IMR-90 (cell line): Measurements from ENCODE around the gene CHMP3. TPM values are rescaled to one million over a fixed set of nuclear protein-coding genes. Genes with fewer than 3 reads are reported as not detected.

Experiments used
- ATAC-seq: fragments of 200-7000 bp; cut with Tn5 transposase; 2 replicates; pipeline ENCODE4 v1.9.1; 2020; ENCODE audit warnings: low read depth, mild to moderate bottlenecking, moderate library complexity
- BruUV-seq: library from RNA; stranded (reverse); fragments of 400-500 nt; replicated peaks from 2 replicates; lab custom pipeline; 2021; lab: Mats Ljungman, UMichigan
- CTCF ChIA-PET: fragments of 300-600 bp; formaldehyde crosslinking; extraction: SDS; loops from one replicate; lab custom pipeline; 2021; ENCODE audit warnings: antibody characterized with exemption; lab: Yijun Ruan, JAX
- POLR2A ChIA-PET: fragments of 300-600 bp; sonication (Branson Sonifier 250); formaldehyde crosslinking; loops from one replicate; lab custom pipeline; 2022; ENCODE audit warnings: antibody characterized with exemption; ENCODE audit not compliant: unreplicated experiment; lab: Charles Lee
- DNase-seq: peaks from one replicate; pipeline ENCODE4 v3.0.0; 2013
- H2AFZ ChIP-seq: replicated peaks from 2 replicates; pipeline ENCODE3; 2013; ENCODE audit warnings: low read length, mild to moderate bottlenecking; ENCODE audit not compliant: poor library complexity
- H2AK5ac ChIP-seq: 2 replicates; pipeline ENCODE4 v1.6.1; 2013; ENCODE audit warnings: low read depth, low read length, inconsistent platforms
- H2AK9ac ChIP-seq: replicated peaks from 2 replicates; pipeline ENCODE3; 2013; ENCODE audit warnings: mild to moderate bottlenecking, low read depth, low read length, moderate library complexity; ENCODE audit not compliant: poor library complexity
- H2BK120ac ChIP-seq: 2 replicates; pipeline ENCODE4 v1.6.1; 2013; ENCODE audit warnings: low read depth, low read length, inconsistent platforms
- H2BK15ac ChIP-seq: 3 replicates; pipeline ENCODE4 v1.6.1; 2013; ENCODE audit warnings: low read depth, low read length, inconsistent platforms
- H2BK20ac ChIP-seq: 2 replicates; pipeline ENCODE4 v1.6.1; 2013; ENCODE audit warnings: low read depth, mild to moderate bottlenecking, inconsistent platforms, low read length, moderate library complexity
- H2BK5ac ChIP-seq: 2 replicates; pipeline ENCODE4 v1.6.1; 2013; ENCODE audit warnings: mild to moderate bottlenecking, low read depth, low read length, inconsistent platforms; ENCODE audit not compliant: poor library complexity, severe bottlenecking
- H3K14ac ChIP-seq: replicated peaks from 2 replicates; pipeline ENCODE4 v1.6.1; 2013; ENCODE audit warnings: low read depth, low read length, inconsistent platforms
- H3K18ac ChIP-seq: 2 replicates; pipeline ENCODE4 v1.6.1; 2013; ENCODE audit warnings: low read depth, low read length, control low read depth
- H3K23ac ChIP-seq: 2 replicates; pipeline ENCODE4 v1.6.1; 2013; ENCODE audit warnings: low read depth, low read length, inconsistent platforms
- H3K27ac ChIP-seq: 2 replicates; pipeline ENCODE4 v1.5.1; 2013; ENCODE audit warnings: mild to moderate bottlenecking, control low read depth, low read length; ENCODE audit not compliant: insufficient read depth
- H3K27me3 ChIP-seq: 2 replicates; pipeline ENCODE4 v1.6.1; 2013; ENCODE audit warnings: low read length; ENCODE audit not compliant: control insufficient read depth, insufficient read depth
- H3K36me3 ChIP-seq: 2 replicates; pipeline ENCODE4 v1.6.1; 2013; ENCODE audit warnings: low read length, mixed read lengths; ENCODE audit not compliant: control insufficient read depth, insufficient read depth
- H3K4ac ChIP-seq: 2 replicates; pipeline ENCODE4 v1.6.1; 2013; ENCODE audit warnings: low read depth, low read length, inconsistent platforms
- H3K4me1 ChIP-seq: 2 replicates; pipeline ENCODE4 v1.6.1; 2013; ENCODE audit warnings: low read length, mixed read lengths; ENCODE audit not compliant: control insufficient read depth, insufficient read depth
- H3K4me2 ChIP-seq: 2 replicates; pipeline ENCODE4 v1.6.1; 2013; ENCODE audit warnings: low read depth, mild to moderate bottlenecking, control low read depth, low read length, moderate library complexity
- H3K4me3 ChIP-seq: 2 replicates; pipeline ENCODE4 v1.5.1; 2013; ENCODE audit warnings: low read depth, mild to moderate bottlenecking, control low read depth, low read length, moderate library complexity; ENCODE audit not compliant: insufficient read depth
- H3K56ac ChIP-seq: 2 replicates; pipeline ENCODE4 v1.6.1; 2013; ENCODE audit warnings: low read length, inconsistent platforms; ENCODE audit not compliant: insufficient read depth; ENCODE audit errors: extremely low read depth
- H3K79me1 ChIP-seq, 2 experiments: 2 replicates each; pipeline ENCODE4 v1.6.1; 2013; ENCODE audit warnings: low read length in 2 of 2, inconsistent platforms in 1 of 2, low read depth in 1 of 2
- H3K9ac ChIP-seq: 2 replicates; pipeline ENCODE4 v1.6.1; 2013; ENCODE audit warnings: low read depth, low read length, control low read depth
- H3K9me1 ChIP-seq: 2 replicates; pipeline ENCODE4 v1.6.1; 2013; ENCODE audit warnings: low read length, inconsistent platforms; ENCODE audit not compliant: insufficient read depth
- H3K9me3 ChIP-seq: 2 replicates; pipeline ENCODE4 v1.6.1; 2013; ENCODE audit warnings: low read length; ENCODE audit not compliant: control insufficient read depth, insufficient read depth
- H4K20me1 ChIP-seq: 2 replicates; pipeline ENCODE4 v1.6.1; 2013; ENCODE audit warnings: low read length, inconsistent platforms; ENCODE audit not compliant: insufficient read depth
- H4K5ac ChIP-seq: 2 replicates; pipeline ENCODE4 v1.6.1; 2013; ENCODE audit warnings: mild to moderate bottlenecking, low read depth, low read length, control low read depth
- H4K8ac ChIP-seq, 2 experiments: 2 replicates each; pipeline ENCODE4 v1.6.1; 2013; ENCODE audit warnings: low read depth in 2 of 2, low read length in 2 of 2, control low read depth in 1 of 2, inconsistent platforms in 1 of 2
- H4K91ac ChIP-seq: 2 replicates; pipeline ENCODE4 v1.6.1; 2013; ENCODE audit warnings: low read depth, low read length, inconsistent platforms; ENCODE audit not compliant: insufficient read depth
- BHLHE40 ChIP-seq: fragments of 150-350 bp; IDR thresholded peaks from 2 replicates; pipeline ENCODE4 v1.6.1; 2016; ENCODE audit warnings: mild to moderate bottlenecking, low read depth, low read length
- CEBPB ChIP-seq: IDR thresholded peaks from 2 replicates; pipeline ENCODE4 v1.6.1; 2012; ENCODE audit warnings: low read depth, low read length, improper control_type of control experiment
- CHD1 ChIP-seq: IDR thresholded peaks from 2 replicates; pipeline ENCODE4 v1.6.1; 2012; ENCODE audit warnings: low read depth, low read length, improper control_type of control experiment
- FOS ChIP-seq: fragments of 150-350 bp; IDR thresholded peaks from 2 replicates; pipeline ENCODE4 v1.6.1; 2016; ENCODE audit warnings: low read depth, low read length
- MAZ ChIP-seq: IDR thresholded peaks from 2 replicates; pipeline ENCODE4 v1.6.1; 2012; ENCODE audit warnings: low read depth, mild to moderate bottlenecking, low read length, improper control_type of control experiment, moderate library complexity, borderline replicate concordance
- RAD21 ChIP-seq: IDR thresholded peaks from 2 replicates; pipeline ENCODE4 v1.6.1; 2012; ENCODE audit warnings: low read length, improper control_type of control experiment
- RCOR1 ChIP-seq: IDR thresholded peaks from 2 replicates; pipeline ENCODE4 v1.6.1; 2012; ENCODE audit warnings: mild to moderate bottlenecking, low read length, improper control_type of control experiment; ENCODE audit not compliant: insufficient replicate concordance
- SMC3 ChIP-seq: fragments of 150-350 bp; IDR thresholded peaks from 2 replicates; pipeline ENCODE4 v1.6.1; 2016; ENCODE audit warnings: low read depth, mild to moderate bottlenecking, antibody characterized with exemption, low read length, moderate library complexity
- WGBS, 2 experiments: methylation state at CpG; one replicate each; pipeline versions ENCODE4 v1.1.5 to v1.1.7; 2013; ENCODE audit warnings: missing lambda C conversion rate in 2 of 2; ENCODE audit not compliant: insufficient read length in 1 of 2; ENCODE audit errors: extremely low coverage in 2 of 2; 5-methylcytosine and 5-hydroxymethylcytosine counted together
- dilution Hi-C: fragments of 300-500 bp; cut with HindIII; formaldehyde crosslinking; loops from one replicate; pipeline ENCODE4 v1.14.3; 2018; ENCODE audit warnings: low sequenced_read_pairs; ENCODE audit not compliant: unreplicated experiment
- in situ Hi-C: fragments of 300-500 bp; cut with MboI; formaldehyde crosslinking; loops from 3 replicates; pipeline ENCODE4 v1.14.3; 2019; ENCODE audit warnings: low sequenced_read_pairs, inconsistent platforms, mixed read lengths
- intact Hi-C: fragments of 100-400 bp; cut with micrococcal nuclease; formaldehyde crosslinking; loops from 2 replicates; pipeline ENCODE4 v1.10.0; 2022
- polyA plus RNA-seq, 3 experiments: library from polyadenylated mRNA; depleted of rRNA; stranded (reverse); fragments of >200 nt; gene quantifications; 2 replicates each; pipeline ENCODE4 v1.2.3, GENCODE V29; 2012; ENCODE audit warnings: low replicate concordance in 1 of 3
- total RNA-seq: library from RNA; depleted of rRNA; stranded (reverse); fragments of >200 nt; gene quantifications from 2 replicates; pipeline ENCODE4 v1.2.3, GENCODE V29; 2012
- TF ChIP-seq, protein P1 (sequence below): fragments of 150-350 bp; IDR thresholded peaks from 2 replicates; pipeline ENCODE4 v1.6.1; 2017; ENCODE audit warnings: mild to moderate bottlenecking, antibody characterized with exemption, low read length, low read depth
- TF ChIP-seq, protein P2 (sequence below): conservative IDR thresholded peaks from 2 replicates; pipeline ENCODE4 v1.5.1; 2012; ENCODE audit warnings: mild to moderate bottlenecking, low read depth, low read length, improper control_type of control experiment
- TF ChIP-seq, protein P3 (sequence below): fragments of 150-350 bp; IDR thresholded peaks from 2 replicates; pipeline ENCODE4 v1.6.1; 2016; ENCODE audit warnings: low read depth, mild to moderate bottlenecking, low read length, moderate library complexity, borderline replicate concordance

The CHMP3 gene
- total and polyA plus RNA-seq, 2 of the 4 experiments (the other 2 are of a cell fraction): 38.4 to 84.6 TPM

DNA sequence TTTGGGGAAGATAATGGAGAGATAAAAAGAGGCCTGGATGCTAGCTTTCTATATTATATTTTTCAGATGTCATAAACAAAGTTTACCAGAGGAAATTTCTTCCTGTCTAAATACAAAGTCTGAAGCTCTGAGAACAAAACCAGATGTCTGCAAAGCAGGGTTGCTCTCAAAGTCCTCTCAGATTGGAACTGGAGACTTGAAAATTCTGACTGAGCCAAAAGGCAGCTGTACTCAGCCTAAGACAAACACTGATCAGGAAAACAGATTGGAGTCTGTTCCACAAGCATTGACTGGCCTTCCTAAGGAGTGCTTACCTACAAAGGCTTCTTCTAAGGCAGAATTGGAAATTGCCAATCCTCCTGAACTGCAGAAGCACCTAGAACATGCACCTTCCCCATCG lies 96.9 kb downstream of the CHMP3 start:
- DNase-seq (no peak), ATAC-seq (no peak)
- H2AK9ac ChIP-seq: no peak overlapping the region
- no peak overlapping the region for H2BK20ac ChIP-seq
- no peak overlapping the region for H3K9ac ChIP-seq
- H3K9me3 ChIP-seq: no peaks in the 10 kb centered on the region
- no peak overlapping the region for H4K91ac ChIP-seq
- H2BK5ac ChIP-seq: no peak overlapping the region
- no peak overlapping the region for H3K27ac ChIP-seq
- H3K27me3 ChIP-seq: no peaks in the 10 kb centered on the region
- H3K18ac ChIP-seq: no peak overlapping the region
- no peak overlapping the region for H2BK120ac ChIP-seq
- H2BK15ac ChIP-seq: no peak overlapping the region
- intact Hi-C loops (loop anchor here (10.0 kb wide), 1 partner anchor 322 kb away; no protein-coding TSS in a partner anchor), dilution Hi-C loops (no loop called here), in situ Hi-C loops (no loop called here)
- no peak overlapping the region for H2AFZ ChIP-seq
- H4K20me1 ChIP-seq: peaks cover 2% of the 10 kb centered on the region; the same call in 1 of the 2 replicates
- ChIA-PET CTCF (no interaction called here), POLR2A (no interaction called here)
- H3K9me1 ChIP-seq: no peaks in the 10 kb centered on the region; the same call in 1 of the 2 replicates
- no CpG with 5 or more reads among the region's 1 CpG for WGBS, 2 experiments
- H3K79me1 ChIP-seq: peaks cover 16 to 25% of the 10 kb centered on the region in 2 experiments
- H3K14ac ChIP-seq: no peak overlapping the region
- H4K8ac ChIP-seq: no peak overlapping the region
- H3K4me3 ChIP-seq: no peak overlapping the region
- H3K4ac ChIP-seq: no peak overlapping the region
- no peak overlapping the region for H2AK5ac ChIP-seq
- no peak overlapping the region for H3K4me2 ChIP-seq
- H3K36me3 ChIP-seq: peaks cover 52% of the 10 kb centered on the region
- no peak overlapping the region for H3K23ac ChIP-seq
- H3K4me1 ChIP-seq: no peaks in the 10 kb centered on the region
- BruUV-seq: no TSS peak
- no peak overlapping the region for H3K56ac ChIP-seq
- H4K5ac ChIP-seq: no peak overlapping the region
- TF ChIP-seq MAZ: no peak
- no peak for TF ChIP-seq RCOR1
- TF ChIP-seq, protein P1, sequence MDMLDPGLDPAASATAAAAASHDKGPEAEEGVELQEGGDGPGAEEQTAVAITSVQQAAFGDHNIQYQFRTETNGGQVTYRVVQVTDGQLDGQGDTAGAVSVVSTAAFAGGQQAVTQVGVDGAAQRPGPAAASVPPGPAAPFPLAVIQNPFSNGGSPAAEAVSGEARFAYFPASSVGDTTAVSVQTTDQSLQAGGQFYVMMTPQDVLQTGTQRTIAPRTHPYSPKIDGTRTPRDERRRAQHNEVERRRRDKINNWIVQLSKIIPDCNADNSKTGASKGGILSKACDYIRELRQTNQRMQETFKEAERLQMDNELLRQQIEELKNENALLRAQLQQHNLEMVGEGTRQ: no peak
- TF ChIP-seq RAD21: no peak
- TF ChIP-seq, protein P2, sequence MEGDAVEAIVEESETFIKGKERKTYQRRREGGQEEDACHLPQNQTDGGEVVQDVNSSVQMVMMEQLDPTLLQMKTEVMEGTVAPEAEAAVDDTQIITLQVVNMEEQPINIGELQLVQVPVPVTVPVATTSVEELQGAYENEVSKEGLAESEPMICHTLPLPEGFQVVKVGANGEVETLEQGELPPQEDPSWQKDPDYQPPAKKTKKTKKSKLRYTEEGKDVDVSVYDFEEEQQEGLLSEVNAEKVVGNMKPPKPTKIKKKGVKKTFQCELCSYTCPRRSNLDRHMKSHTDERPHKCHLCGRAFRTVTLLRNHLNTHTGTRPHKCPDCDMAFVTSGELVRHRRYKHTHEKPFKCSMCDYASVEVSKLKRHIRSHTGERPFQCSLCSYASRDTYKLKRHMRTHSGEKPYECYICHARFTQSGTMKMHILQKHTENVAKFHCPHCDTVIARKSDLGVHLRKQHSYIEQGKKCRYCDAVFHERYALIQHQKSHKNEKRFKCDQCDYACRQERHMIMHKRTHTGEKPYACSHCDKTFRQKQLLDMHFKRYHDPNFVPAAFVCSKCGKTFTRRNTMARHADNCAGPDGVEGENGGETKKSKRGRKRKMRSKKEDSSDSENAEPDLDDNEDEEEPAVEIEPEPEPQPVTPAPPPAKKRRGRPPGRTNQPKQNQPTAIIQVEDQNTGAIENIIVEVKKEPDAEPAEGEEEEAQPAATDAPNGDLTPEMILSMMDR: no peak
- no peak for TF ChIP-seq FOS
- TF ChIP-seq CEBPB: no peak
- TF ChIP-seq, protein P3, sequence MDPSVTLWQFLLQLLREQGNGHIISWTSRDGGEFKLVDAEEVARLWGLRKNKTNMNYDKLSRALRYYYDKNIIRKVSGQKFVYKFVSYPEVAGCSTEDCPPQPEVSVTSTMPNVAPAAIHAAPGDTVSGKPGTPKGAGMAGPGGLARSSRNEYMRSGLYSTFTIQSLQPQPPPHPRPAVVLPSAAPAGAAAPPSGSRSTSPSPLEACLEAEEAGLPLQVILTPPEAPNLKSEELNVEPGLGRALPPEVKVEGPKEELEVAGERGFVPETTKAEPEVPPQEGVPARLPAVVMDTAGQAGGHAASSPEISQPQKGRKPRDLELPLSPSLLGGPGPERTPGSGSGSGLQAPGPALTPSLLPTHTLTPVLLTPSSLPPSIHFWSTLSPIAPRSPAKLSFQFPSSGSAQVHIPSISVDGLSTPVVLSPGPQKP: no peak
- no peak for TF ChIP-seq SMC3
- TF ChIP-seq BHLHE40: no peak
- no peak for TF ChIP-seq CHD1
